H1 (cell line): ENCODE measurements around the gene PCIF1. TPM values are rescaled to one million over a fixed set of nuclear protein-coding genes. Genes with fewer than 3 reads are reported as not detected.
A peak's percentile ranks its signal among the peaks of the same experiment; 100 is the strongest.

ENCODE experiments used
- CTCF ChIA-PET: fragments of 300-600 bp; sonication (Branson Sonifier 250); formaldehyde crosslinking; loops from one replicate; lab custom pipeline; 2021; ENCODE audit not compliant: partially characterized antibody; lab: Charles Lee
- POLR2A ChIA-PET: fragments of 300-600 bp; sonication (Branson Sonifier 250); formaldehyde crosslinking; loops from one replicate; lab custom pipeline; 2021; ENCODE audit warnings: inconsistent platforms; ENCODE audit not compliant: partially characterized antibody; lab: Charles Lee
- DNase-seq, 2 experiments: peaks; one replicate each; pipeline versions ENCODE4 v3.0.0 to v3.0.0-alpha.2; 2010 to 2022; ENCODE audit warnings: low spot score in 2 of 2, low read depth in 1 of 2, mixed read lengths in 1 of 2
- FAIRE-seq: peaks from 2 replicates; lab custom pipeline; 2011; peaks lifted over from hg19 to GRCh38; lab: Jason Lieb, UNC
- H2AFZ ChIP-seq: 2 replicates; pipeline ENCODE4 v1.8.1; 2012; ENCODE audit warnings: low read length, inconsistent platforms
- H2AK5ac ChIP-seq: 2 replicates; pipeline ENCODE4 v1.6.1; 2013; ENCODE audit warnings: low read depth, low read length
- H2BK120ac ChIP-seq: replicated peaks from 2 replicates; pipeline ENCODE3; 2013; ENCODE audit warnings: low read depth, low read length, inconsistent platforms
- H2BK12ac ChIP-seq: 2 replicates; pipeline ENCODE4 v1.6.1; 2013; ENCODE audit warnings: low read depth, low read length
- H2BK15ac ChIP-seq: 2 replicates; pipeline ENCODE4 v1.6.1; 2013; ENCODE audit warnings: low read length
- H2BK20ac ChIP-seq: 2 replicates; pipeline ENCODE4 v1.6.1; 2013; ENCODE audit warnings: low read length
- H2BK5ac ChIP-seq: 2 replicates; pipeline ENCODE4 v1.6.1; 2013; ENCODE audit warnings: low read depth, low read length
- H3K14ac ChIP-seq: 2 replicates; pipeline ENCODE4 v1.6.1; 2013; ENCODE audit warnings: inconsistent platforms; ENCODE audit not compliant: insufficient read length
- H3K18ac ChIP-seq: 2 replicates; pipeline ENCODE4 v1.6.1; 2013; ENCODE audit warnings: low read length; ENCODE audit errors: extremely low read depth
- H3K23ac ChIP-seq: 2 replicates; pipeline ENCODE4 v1.6.1; 2013; ENCODE audit warnings: inconsistent platforms; ENCODE audit not compliant: insufficient read length
- H3K23me2 ChIP-seq: 2 replicates; pipeline ENCODE4 v1.6.1; 2013; ENCODE audit warnings: low read depth, low read length
- H3K27ac ChIP-seq: 2 replicates; pipeline ENCODE4 v1.6.1; 2011; ENCODE audit warnings: low read depth, low read length, inconsistent platforms
- H3K27me3 ChIP-seq, 4 experiments: replicated peaks in 1 of 4; 1 replicate in 1 of 4; 2 replicates in 3 of 4; pipeline versions ENCODE4 v1.6.1 to v1.8.1; 2011 to 2013; ENCODE audit warnings: low read length in 3 of 4, mild to moderate bottlenecking in 3 of 4, inconsistent platforms in 2 of 4, mixed read lengths in 2 of 4, moderate library complexity in 1 of 4; ENCODE audit not compliant: control insufficient read depth in 3 of 4, insufficient read depth in 3 of 4; ENCODE audit errors: extremely low read depth in 1 of 4
- H3K36me3 ChIP-seq, 4 experiments: 2 replicates each; pipeline versions ENCODE4 v1.6.1 to v1.8.1; 2011 to 2013; ENCODE audit warnings: mild to moderate bottlenecking in 4 of 4, low read length in 3 of 4, moderate library complexity in 2 of 4, control low read depth in 1 of 4, inconsistent platforms in 1 of 4; ENCODE audit not compliant: insufficient read depth in 4 of 4, control insufficient read depth in 2 of 4
- H3K4ac ChIP-seq: replicated peaks from 2 replicates; pipeline ENCODE3; 2013; ENCODE audit warnings: low read length, low read depth, mixed read lengths, inconsistent platforms; ENCODE audit not compliant: insufficient read length
- H3K4me1 ChIP-seq, 4 experiments: replicated peaks in 1 of 4; 1 replicate in 1 of 4; 2 replicates in 3 of 4; pipeline versions ENCODE4 v1.6.1 to v1.8.1; 2011 to 2013; ENCODE audit warnings: low read length in 3 of 4, inconsistent platforms in 2 of 4, mixed read lengths in 1 of 4; ENCODE audit not compliant: insufficient read depth in 4 of 4, control insufficient read depth in 3 of 4
- H3K4me2 ChIP-seq, 2 experiments: 2 replicates each; pipeline versions ENCODE4 v1.6.1 to v1.8.1; 2011 to 2013; ENCODE audit warnings: low read depth in 2 of 2, low read length in 2 of 2, control low read depth in 1 of 2, inconsistent platforms in 1 of 2, mild to moderate bottlenecking in 1 of 2; ENCODE audit not compliant: insufficient read depth in 1 of 2
- H3K4me3 ChIP-seq, 4 experiments: fragments of 200-600, 300-600 bp in 1 of 4; sonication (generic), shearing (Covaris generic), sonication (Bioruptor Twin) in 1 of 4; 2 replicates each; pipeline versions ENCODE4 v1.5.1 to v1.8.1; 2011 to 2016; ENCODE audit warnings: low read length in 4 of 4, low read depth in 3 of 4, control low read depth in 2 of 4, inconsistent platforms in 2 of 4, mild to moderate bottlenecking in 2 of 4, mixed read lengths in 1 of 4, moderate library complexity in 1 of 4; ENCODE audit not compliant: insufficient read depth in 2 of 4; ENCODE audit errors: extremely low read depth in 1 of 4
- H3K56ac ChIP-seq: replicated peaks from 2 replicates; pipeline ENCODE3; 2013; ENCODE audit warnings: low read depth, mild to moderate bottlenecking, mixed read lengths, low read length, inconsistent platforms; ENCODE audit not compliant: insufficient read length
- H3K79me1 ChIP-seq: 2 replicates; pipeline ENCODE4 v1.6.1; 2013; ENCODE audit warnings: low read depth, low read length, control low read depth
- H3K79me2 ChIP-seq, 2 experiments: 2 replicates each; pipeline versions ENCODE4 v1.6.1 to v1.8.1; 2012 to 2013; ENCODE audit warnings: low read length in 2 of 2, mild to moderate bottlenecking in 2 of 2, inconsistent platforms in 1 of 2; ENCODE audit not compliant: insufficient read depth in 2 of 2, control insufficient read depth in 1 of 2
- H3K9ac ChIP-seq, 4 experiments: replicated peaks in 1 of 4; 1 replicate in 1 of 4; 2 replicates in 3 of 4; pipeline versions ENCODE4 v1.6.1 to v1.8.1; 2011 to 2013; ENCODE audit warnings: low read depth in 3 of 4, low read length in 3 of 4, control low read depth in 2 of 4, mild to moderate bottlenecking in 2 of 4, moderate library complexity in 2 of 4, inconsistent platforms in 1 of 4; ENCODE audit errors: extremely low read depth in 1 of 4
- H3K9me3 ChIP-seq, 2 experiments: 2 replicates each; pipeline versions ENCODE4 v1.6.1 to v1.8.1; 2012 to 2013; ENCODE audit warnings: mild to moderate bottlenecking in 2 of 2, moderate library complexity in 2 of 2, control low read depth in 1 of 2, inconsistent platforms in 1 of 2, low read depth in 1 of 2, low read length in 1 of 2, mixed read lengths in 1 of 2; ENCODE audit not compliant: insufficient read depth in 2 of 2
- H4K20me1 ChIP-seq, 2 experiments: replicated peaks in 1 of 2; 2 replicates each; pipeline versions ENCODE3 to v1.8.1; 2011 to 2013; ENCODE audit warnings: inconsistent platforms in 2 of 2, low read length in 2 of 2, mild to moderate bottlenecking in 1 of 2; ENCODE audit not compliant: insufficient read depth in 2 of 2, control insufficient read depth in 1 of 2
- H4K5ac ChIP-seq: 2 replicates; pipeline ENCODE4 v1.6.1; 2013; ENCODE audit warnings: low read length, low read depth, mixed read lengths, inconsistent platforms; ENCODE audit not compliant: insufficient read length
- H4K8ac ChIP-seq: 2 replicates; pipeline ENCODE4 v1.8.0; 2013; ENCODE audit warnings: mild to moderate bottlenecking, moderate library complexity, low read length, inconsistent platforms; ENCODE audit not compliant: insufficient read depth; ENCODE audit errors: extremely low read depth
- H4K91ac ChIP-seq: replicated peaks from 2 replicates; pipeline ENCODE3; 2013; ENCODE audit warnings: low read length, mixed read lengths, inconsistent platforms; ENCODE audit not compliant: insufficient read length
- BRCA1 ChIP-seq: IDR thresholded peaks from 2 replicates; pipeline ENCODE4 v1.6.1; 2012; ENCODE audit warnings: low read depth, low read length, improper control_type of control experiment
- CHD1 ChIP-seq: IDR thresholded peaks from 2 replicates; pipeline ENCODE4 v1.6.1; 2012; ENCODE audit warnings: low read depth, low read length, improper control_type of control experiment
- FOSL1 ChIP-seq: IDR thresholded peaks from 2 replicates; pipeline ENCODE4 v1.6.1; 2011; ENCODE audit warnings: mild to moderate bottlenecking, low read depth, low read length, moderate library complexity; ENCODE audit not compliant: insufficient read depth
- GTF2F1 ChIP-seq: IDR thresholded peaks from 2 replicates; pipeline ENCODE4 v1.6.1; 2012; ENCODE audit warnings: low read depth, low read length, improper control_type of control experiment, borderline replicate concordance
- HDAC6 ChIP-seq: IDR thresholded peaks from one replicate; pipeline ENCODE4 v1.7.1; 2012; ENCODE audit warnings: low read depth, mild to moderate bottlenecking, inconsistent platforms, low read length, moderate library complexity
- MAFK ChIP-seq: IDR thresholded peaks from 2 replicates; pipeline ENCODE4 v1.6.1; 2012; ENCODE audit warnings: low read depth, mild to moderate bottlenecking, improper control_type of control experiment, low read length
- NRF1 ChIP-seq: IDR thresholded peaks from 2 replicates; pipeline ENCODE4 v1.6.1; 2011; ENCODE audit warnings: mild to moderate bottlenecking, low read depth, low read length, improper control_type of control experiment
- PHF8 ChIP-seq: fragments of 200-600 bp; sonication (generic); conservative IDR thresholded peaks from 2 replicates; pipeline ENCODE4 v1.7.1; 2012; ENCODE audit warnings: low read depth, mild to moderate bottlenecking, inconsistent platforms, low read length, moderate library complexity
- POLR2A ChIP-seq, 2 experiments: IDR thresholded peaks; 1 replicate in 1 of 2; 2 replicates in 1 of 2; pipeline ENCODE4 v1.6.1; 2011; ENCODE audit warnings: low read depth in 2 of 2, low read length in 2 of 2, mild to moderate bottlenecking in 2 of 2; ENCODE audit errors: control extremely low read depth in 1 of 2
- POU5F1 ChIP-seq: IDR thresholded peaks from 2 replicates; pipeline ENCODE4 v1.6.1; 2011; ENCODE audit warnings: low read depth, mild to moderate bottlenecking, low read length, moderate library complexity
- SAP30 ChIP-seq: fragments of 300-600 bp; sonication (generic); IDR thresholded peaks from 2 replicates; pipeline ENCODE4 v1.7.1; 2012; ENCODE audit warnings: low read length, moderate library complexity, mild to moderate bottlenecking, inconsistent platforms; ENCODE audit not compliant: insufficient read depth, insufficient replicate concordance
- WGBS, 2 experiments: shearing (Covaris generic) in 1 of 2; methylation state at CpG; one replicate each; pipeline versions ENCODE4 v1.1.6 to v1.1.7; 2013 to 2015; ENCODE audit warnings: low lambda C conversion rate in 2 of 2, mixed read lengths in 2 of 2, inconsistent platforms in 1 of 2, low coverage in 1 of 2, missing lambda C conversion rate in 1 of 2; ENCODE audit not compliant: insufficient replicate concordance in 2 of 2, insufficient coverage in 1 of 2, insufficient read length in 1 of 2; ENCODE audit errors: extremely low coverage in 1 of 2, missing lambda C conversion rate in 1 of 2; 5-methylcytosine and 5-hydroxymethylcytosine counted together
- polyA plus RNA-seq, 7 experiments: library from polyadenylated mRNA; depleted of rRNA in 3 of 7; stranded (reverse) in 5 of 7; unstranded in 2 of 7; fragments of >200 nt in 5 of 7; fragments of 200-250 nt in 2 of 7; gene quantifications; 1 replicate in 5 of 7; 2 replicates in 1 of 7; 4 replicates in 1 of 7; pipeline versions ENCODE4 v1.2.1 to v1.2.3, GENCODE V29; 2011 to 2013; ENCODE audit warnings: missing spikeins in 2 of 7, mixed read lengths in 2 of 7
- total RNA-seq: library from RNA; stranded (reverse); fragmentation: NEBNext Ultra II Directional; extraction: Animal tissue kit (Norgen Biotek cat#: 25700); gene quantifications from 2 replicates; pipeline ENCODE4 v1.2.1, GENCODE V29; 2021

PCIF1 gene
- total and polyA plus RNA-seq, 2 of the 8 experiments (the other 6 are each of a cell fraction or from before 2014, with no cell fraction given) = 30.3 to 30.6 TPM

- DNase-seq (peak; percentile 88 to 96), FAIRE-seq (no peak)
- Histone ChIP-seq H3K4me1 (peaks cover 0 to 8% (median 2%) of the 10 kb centered on the region in 4 experiments; a peak in 4 of 7 replicates), H2AK5ac (no peak within 1 kb of the TSS; the same call in 1 of the 2 replicates), H3K27me3 (no peaks in the 10 kb centered on the region), H3K18ac (peak within 1 kb of the TSS; percentile 100), H3K23ac (no peak within 1 kb of the TSS), H2AFZ (peak within 1 kb of the TSS; percentile 94), H3K9me3 (no peaks in the 10 kb centered on the region), H2BK120ac (peak within 1 kb of the TSS; percentile 100), H2BK5ac (peak within 1 kb of the TSS; percentile 100), H3K14ac (no peak within 1 kb of the TSS), H3K79me2 (no peaks in the 10 kb centered on the region), H3K4ac (peak within 1 kb of the TSS; percentile 44), H3K4me2 (peak within 1 kb of the TSS; percentile 55 to 73), H4K91ac (peak within 1 kb of the TSS; percentile 99), H3K27ac (peak within 1 kb of the TSS; percentile 100), H3K56ac (peak within 1 kb of the TSS; percentile 99), H2BK20ac (0 out of 2 replicates have a peak within 1 kb of the TSS, but pooled peaks have one; percentile 67), H3K23me2 (peaks cover 3% of the 10 kb centered on the region; the same call in 1 of the 2 replicates), H2BK12ac (peak within 1 kb of the TSS; percentile 100), H4K5ac (peak within 1 kb of the TSS; percentile 100), H3K9ac (peak within 1 kb of the TSS; percentile 97 to 100 (median 100)), H4K8ac (peak within 1 kb of the TSS; percentile 100), H4K20me1 (peaks cover 0 to 2% of the 10 kb centered on the region in 2 experiments), H3K4me3 (peak within 1 kb of the TSS; percentile 67 to 99 (median 82)), H3K79me1 (no peaks in the 10 kb centered on the region), H3K36me3 (peaks cover 3 to 19% (median 10%) of the 10 kb centered on the region in 4 experiments; a peak in 7 of 8 replicates), H2BK15ac (peak within 1 kb of the TSS; percentile 100; the same call in 1 of the 2 replicates)
- 3% methylated on average over 60 of the region's 72 CpGs; no CpG with 5 or more reads in 1 of the 2 experiments for WGBS, 2 experiments
- CTCF ChIA-PET = interaction anchor here (0.9 to 5.3 kb wide), 10 partner anchors 10 to 111 kb away, joined by 3 to 80 read pairs (median 6); partner anchors contain the start of genes CTSA and NEURL2
- POLR2A ChIA-PET = interaction anchor here (0.8 to 16.7 kb wide), 17 partner anchors 9 to 139 kb away, joined by 3 to 238 read pairs (median 5); partner anchors contain the start of genes PCIF1, PLTP and SNX21
- TF ChIP-seq NRF1 (no peak), POU5F1 (no peak), SAP30 (no peak), BRCA1 (peak; percentile 56; the same call in 1 of the 2 replicates), CHD1 (peak; percentile 96), MAFK (no peak), FOSL1 (no peak), PHF8 (peak; percentile 94), POLR2A (IDR thresholded peaks at IDR 0.05; ENCODE audit: control extremely low read depth in 1 of 2, low read depth in 2 of 2, low read length in 2 of 2) (peak in 1 of 2 experiments; percentile 88; a peak in 2 of 3 replicates), HDAC6 (no peak), GTF2F1 (peak; percentile 71; the same call in 1 of the 2 replicates)
Observed at GRCh38 chr20:45971675-45972499, 37.4 kb downstream of the PCIF1 start, which contains the start of gene ZNF335. TSS of gene ZNF335 (minus strand) at chr20:45972203. CDS start at chr20:45971410, 793 bp downstream.
